SK-N-SH (cell line): ENCODE results near the gene DSTN.

Experiments
- CHD2 ChIP-seq: fragments of 150-350 bp; IDR thresholded peaks from 2 replicates; pipeline ENCODE4 v1.6.1; 2018; ENCODE audit warnings: low read length; ENCODE audit not compliant: partially characterized antibody
- CTCF ChIP-seq: fragments of 200-600 bp; sonication (generic); IDR thresholded peaks from 2 replicates; pipeline ENCODE4 v1.6.1; 2017; ENCODE audit warnings: antibody characterized with exemption, mild to moderate bottlenecking, moderate library complexity
- EP300 ChIP-seq, 2 experiments: IDR thresholded peaks; 2 replicates each; pipeline versions ENCODE4 v1.4.0 to v1.6.1; 2012; ENCODE audit warnings: borderline replicate concordance in 1 of 2, low read depth in 1 of 2, low read length in 1 of 2
- EZH2phosphoT487 ChIP-seq: fragments of 200-600 bp; sonication (generic); IDR thresholded peaks from 2 replicates; pipeline ENCODE4 v1.6.1; 2017; ENCODE audit warnings: low read depth, mixed run types, mild to moderate bottlenecking, antibody characterized with exemption, moderate library complexity, borderline replicate concordance
- GABPA ChIP-seq: IDR thresholded peaks from 2 replicates; pipeline ENCODE4 v1.4.0; 2012; ENCODE audit warnings: low read depth, mild to moderate bottlenecking
- NFIC ChIP-seq: IDR thresholded peaks from 2 replicates; pipeline ENCODE4 v1.4.0; 2012; ENCODE audit warnings: borderline replicate concordance
- TCF12 ChIP-seq: IDR thresholded peaks from 2 replicates; pipeline ENCODE4 v1.4.0; 2012
- TF ChIP-seq, protein P1 (sequence below): IDR thresholded peaks from 2 replicates; pipeline ENCODE4; 2012
- TF ChIP-seq, protein P2 (sequence below): IDR thresholded peaks from 2 replicates; pipeline ENCODE4 v1.6.1; 2012; ENCODE audit warnings: mild to moderate bottlenecking, low read depth, low read length, moderate library complexity
- TF ChIP-seq, protein P3 (sequence below): fragments of 150-350 bp; IDR thresholded peaks from 2 replicates; pipeline ENCODE4 v1.6.1; 2017; ENCODE audit warnings: antibody characterized with exemption, low read length, low read depth, borderline replicate concordance

DNA sequence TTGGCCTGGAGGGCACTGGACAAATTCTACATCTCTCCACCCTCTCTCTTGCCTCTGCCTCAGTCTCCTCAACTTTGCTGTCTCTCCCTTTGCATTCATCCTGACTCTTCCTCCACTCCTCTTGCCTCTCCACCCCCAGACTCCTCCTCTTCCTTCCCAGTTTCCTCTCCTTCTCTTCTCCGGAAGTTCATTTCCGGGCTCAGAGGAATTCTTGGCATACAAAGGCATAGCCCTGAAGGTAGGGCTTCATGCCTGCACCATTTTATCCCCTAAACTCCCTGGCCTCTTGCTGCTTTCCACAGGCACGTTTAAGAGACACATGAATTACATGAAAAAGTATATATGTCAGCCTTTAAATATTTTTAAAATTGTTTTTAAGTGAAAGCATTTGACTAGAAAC lies 49.3 kb upstream of the DSTN start:
- TF ChIP-seq TCF12 (no peak), EZH2phosphoT487 (no peak), CTCF (no peak), CHD2 (no peak), EP300 (IDR thresholded peaks at IDR 0.05; ENCODE audit: borderline replicate concordance in 1 of 2, low read depth in 1 of 2, low read length in 1 of 2) (no peak), NFIC (no peak), GABPA (no peak)
- TF ChIP-seq, protein P1, sequence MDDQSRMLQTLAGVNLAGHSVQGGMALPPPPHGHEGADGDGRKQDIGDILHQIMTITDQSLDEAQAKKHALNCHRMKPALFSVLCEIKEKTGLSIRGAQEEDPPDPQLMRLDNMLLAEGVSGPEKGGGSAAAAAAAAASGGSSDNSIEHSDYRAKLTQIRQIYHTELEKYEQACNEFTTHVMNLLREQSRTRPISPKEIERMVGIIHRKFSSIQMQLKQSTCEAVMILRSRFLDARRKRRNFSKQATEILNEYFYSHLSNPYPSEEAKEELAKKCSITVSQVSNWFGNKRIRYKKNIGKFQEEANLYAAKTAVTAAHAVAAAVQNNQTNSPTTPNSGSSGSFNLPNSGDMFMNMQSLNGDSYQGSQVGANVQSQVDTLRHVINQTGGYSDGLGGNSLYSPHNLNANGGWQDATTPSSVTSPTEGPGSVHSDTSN: no peak
- TF ChIP-seq, protein P2, sequence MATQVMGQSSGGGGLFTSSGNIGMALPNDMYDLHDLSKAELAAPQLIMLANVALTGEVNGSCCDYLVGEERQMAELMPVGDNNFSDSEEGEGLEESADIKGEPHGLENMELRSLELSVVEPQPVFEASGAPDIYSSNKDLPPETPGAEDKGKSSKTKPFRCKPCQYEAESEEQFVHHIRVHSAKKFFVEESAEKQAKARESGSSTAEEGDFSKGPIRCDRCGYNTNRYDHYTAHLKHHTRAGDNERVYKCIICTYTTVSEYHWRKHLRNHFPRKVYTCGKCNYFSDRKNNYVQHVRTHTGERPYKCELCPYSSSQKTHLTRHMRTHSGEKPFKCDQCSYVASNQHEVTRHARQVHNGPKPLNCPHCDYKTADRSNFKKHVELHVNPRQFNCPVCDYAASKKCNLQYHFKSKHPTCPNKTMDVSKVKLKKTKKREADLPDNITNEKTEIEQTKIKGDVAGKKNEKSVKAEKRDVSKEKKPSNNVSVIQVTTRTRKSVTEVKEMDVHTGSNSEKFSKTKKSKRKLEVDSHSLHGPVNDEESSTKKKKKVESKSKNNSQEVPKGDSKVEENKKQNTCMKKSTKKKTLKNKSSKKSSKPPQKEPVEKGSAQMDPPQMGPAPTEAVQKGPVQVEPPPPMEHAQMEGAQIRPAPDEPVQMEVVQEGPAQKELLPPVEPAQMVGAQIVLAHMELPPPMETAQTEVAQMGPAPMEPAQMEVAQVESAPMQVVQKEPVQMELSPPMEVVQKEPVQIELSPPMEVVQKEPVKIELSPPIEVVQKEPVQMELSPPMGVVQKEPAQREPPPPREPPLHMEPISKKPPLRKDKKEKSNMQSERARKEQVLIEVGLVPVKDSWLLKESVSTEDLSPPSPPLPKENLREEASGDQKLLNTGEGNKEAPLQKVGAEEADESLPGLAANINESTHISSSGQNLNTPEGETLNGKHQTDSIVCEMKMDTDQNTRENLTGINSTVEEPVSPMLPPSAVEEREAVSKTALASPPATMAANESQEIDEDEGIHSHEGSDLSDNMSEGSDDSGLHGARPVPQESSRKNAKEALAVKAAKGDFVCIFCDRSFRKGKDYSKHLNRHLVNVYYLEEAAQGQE: no peak
- TF ChIP-seq, protein P3, sequence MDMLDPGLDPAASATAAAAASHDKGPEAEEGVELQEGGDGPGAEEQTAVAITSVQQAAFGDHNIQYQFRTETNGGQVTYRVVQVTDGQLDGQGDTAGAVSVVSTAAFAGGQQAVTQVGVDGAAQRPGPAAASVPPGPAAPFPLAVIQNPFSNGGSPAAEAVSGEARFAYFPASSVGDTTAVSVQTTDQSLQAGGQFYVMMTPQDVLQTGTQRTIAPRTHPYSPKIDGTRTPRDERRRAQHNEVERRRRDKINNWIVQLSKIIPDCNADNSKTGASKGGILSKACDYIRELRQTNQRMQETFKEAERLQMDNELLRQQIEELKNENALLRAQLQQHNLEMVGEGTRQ: no peak
